DOHH2 (cell line): ENCODE results near the gene ANO9.
A peak's percentile ranks its signal among the peaks of the same experiment; 100 is the strongest.

ENCODE experiments used
- H3F3A ChIP-seq: fragments of 200-600 bp; sonication (generic), shearing (Covaris generic); 2 replicates; pipeline ENCODE4 v1.6.0; 2016; ENCODE audit warnings: antibody characterized with exemption, mild to moderate bottlenecking; ENCODE audit not compliant: control insufficient read depth, insufficient read depth
- H3K27ac ChIP-seq: fragments of 200-600 bp; sonication (generic); 2 replicates; pipeline ENCODE4 v1.5.1; 2014; ENCODE audit warnings: low read depth, mild to moderate bottlenecking, low read length, moderate library complexity
- H3K27me3 ChIP-seq: fragments of 200-600 bp; sonication (generic); 2 replicates; pipeline ENCODE4 v1.6.1; 2014; ENCODE audit warnings: mild to moderate bottlenecking, low read length, mixed read lengths; ENCODE audit not compliant: control insufficient read depth
- H3K36me3 ChIP-seq: fragments of 200-600 bp; sonication (generic); 2 replicates; pipeline ENCODE4 v1.6.1; 2014; ENCODE audit warnings: mild to moderate bottlenecking, low read length, moderate library complexity, mixed read lengths; ENCODE audit not compliant: control insufficient read depth
- H3K4me1 ChIP-seq: fragments of 200-600 bp; sonication (generic); 2 replicates; pipeline ENCODE4 v1.6.1; 2014; ENCODE audit warnings: mild to moderate bottlenecking, low read length, mixed read lengths; ENCODE audit not compliant: control insufficient read depth
- H3K4me2 ChIP-seq: fragments of 200-600 bp; sonication (generic); 2 replicates; pipeline ENCODE4 v1.6.0; 2014; ENCODE audit warnings: mild to moderate bottlenecking, low read length, moderate library complexity
- H3K4me3 ChIP-seq: fragments of 200-600 bp; sonication (generic); 2 replicates; pipeline ENCODE4 v1.5.1; 2014; ENCODE audit warnings: mild to moderate bottlenecking, low read length, mixed read lengths
- H3K79me2 ChIP-seq: fragments of 200-600 bp; sonication (generic); 2 replicates; pipeline ENCODE4 v1.6.1; 2014; ENCODE audit warnings: mild to moderate bottlenecking, low read length, mixed read lengths; ENCODE audit not compliant: control insufficient read depth
- H3K9me2 ChIP-seq: fragments of 200-600 bp; sonication (generic); replicated peaks from 2 replicates; pipeline ENCODE4 v1.6.1; 2014; ENCODE audit warnings: mild to moderate bottlenecking, low read length, mixed read lengths; ENCODE audit not compliant: control insufficient read depth
- H3K9me3 ChIP-seq: fragments of 200-600 bp; sonication (generic); 2 replicates; pipeline ENCODE4 v1.6.1; 2014; ENCODE audit warnings: antibody characterized with exemption, low read length, mixed read lengths; ENCODE audit not compliant: control insufficient read depth, insufficient read depth
- H4K20me1 ChIP-seq: fragments of 200-600 bp; sonication (generic); 2 replicates; pipeline ENCODE4 v1.6.0; 2014; ENCODE audit warnings: low read depth, mild to moderate bottlenecking, antibody characterized with exemption, low read length, moderate library complexity; ENCODE audit not compliant: control insufficient read depth, insufficient read depth
- EZH2phosphoT487 ChIP-seq: fragments of 200-600 bp; sonication (generic); IDR thresholded peaks from 2 replicates; pipeline ENCODE4 v1.6.1; 2017; ENCODE audit warnings: borderline replicate concordance, mild to moderate bottlenecking, antibody characterized with exemption, low read length, moderate library complexity, mixed read lengths
- TF ChIP-seq, protein P1 (sequence below): fragments of 200-600 bp; sonication (generic); IDR thresholded peaks from one replicate; pipeline ENCODE4 v1.5.1; 2014; ENCODE audit warnings: antibody characterized with exemption, mild to moderate bottlenecking, low read depth, low read length; ENCODE audit not compliant: poor library complexity, severe bottlenecking

The ANO9 gene

DNA sequence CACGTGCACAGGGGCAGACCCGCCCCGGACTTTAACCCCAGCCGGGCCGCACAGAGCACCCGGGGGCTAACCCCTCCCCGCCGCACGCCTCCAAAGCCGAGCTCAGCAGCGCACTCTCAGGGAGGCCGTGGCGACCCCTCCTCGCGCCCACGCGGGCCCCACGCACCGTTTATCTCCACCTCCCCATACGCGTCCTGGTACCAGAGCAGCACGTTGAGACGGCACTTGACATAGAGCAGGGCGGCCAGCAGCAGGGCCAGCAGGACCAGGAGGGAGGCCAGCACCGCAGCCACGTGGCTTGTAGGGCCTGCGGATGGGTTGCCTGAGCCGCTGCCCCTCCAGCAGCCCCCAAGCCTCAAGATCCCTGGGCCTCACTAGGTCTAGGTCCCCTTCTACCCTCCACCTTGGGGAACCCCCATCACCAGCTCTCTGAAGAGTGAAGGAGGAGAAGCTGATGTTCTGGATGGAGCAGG, 34.1 kb downstream of the ANO9 start:
- no peak for TF ChIP-seq EZH2phosphoT487
- TF ChIP-seq, protein P1, sequence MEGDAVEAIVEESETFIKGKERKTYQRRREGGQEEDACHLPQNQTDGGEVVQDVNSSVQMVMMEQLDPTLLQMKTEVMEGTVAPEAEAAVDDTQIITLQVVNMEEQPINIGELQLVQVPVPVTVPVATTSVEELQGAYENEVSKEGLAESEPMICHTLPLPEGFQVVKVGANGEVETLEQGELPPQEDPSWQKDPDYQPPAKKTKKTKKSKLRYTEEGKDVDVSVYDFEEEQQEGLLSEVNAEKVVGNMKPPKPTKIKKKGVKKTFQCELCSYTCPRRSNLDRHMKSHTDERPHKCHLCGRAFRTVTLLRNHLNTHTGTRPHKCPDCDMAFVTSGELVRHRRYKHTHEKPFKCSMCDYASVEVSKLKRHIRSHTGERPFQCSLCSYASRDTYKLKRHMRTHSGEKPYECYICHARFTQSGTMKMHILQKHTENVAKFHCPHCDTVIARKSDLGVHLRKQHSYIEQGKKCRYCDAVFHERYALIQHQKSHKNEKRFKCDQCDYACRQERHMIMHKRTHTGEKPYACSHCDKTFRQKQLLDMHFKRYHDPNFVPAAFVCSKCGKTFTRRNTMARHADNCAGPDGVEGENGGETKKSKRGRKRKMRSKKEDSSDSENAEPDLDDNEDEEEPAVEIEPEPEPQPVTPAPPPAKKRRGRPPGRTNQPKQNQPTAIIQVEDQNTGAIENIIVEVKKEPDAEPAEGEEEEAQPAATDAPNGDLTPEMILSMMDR: no peak
- no peaks in the 10 kb centered on the region for H3F3A ChIP-seq
- 0 out of 2 replicates have a peak overlapping the region, but pooled peaks have one; percentile 38 for H3K4me3 ChIP-seq
- H3K4me1 ChIP-seq: peaks cover 12% of the 10 kb centered on the region
- peak overlapping the region; percentile 44; the same call in 1 of the 2 replicates for H3K4me2 ChIP-seq
- H3K9me2 ChIP-seq: no peaks in the 10 kb centered on the region
- no peaks in the 10 kb centered on the region for H3K36me3 ChIP-seq
- no peak overlapping the region for H3K27ac ChIP-seq
- peaks cover 3% of the 10 kb centered on the region; the same call in 1 of the 2 replicates for H3K9me3 ChIP-seq
- H3K27me3 ChIP-seq: no peaks in the 10 kb centered on the region
- no peaks in the 10 kb centered on the region for H3K79me2 ChIP-seq
- no peaks in the 10 kb centered on the region for H4K20me1 ChIP-seq

- TF ChIP-seq, protein P1: peak; percentile 16
- TF ChIP-seq EZH2phosphoT487: no peak
- Histone ChIP-seq H3K79me2 (no peaks in the 10 kb centered on the region), H3K4me3 (peak overlapping the region; percentile 61), H3K9me2 (no peaks in the 10 kb centered on the region), H3F3A (no peaks in the 10 kb centered on the region), H3K27me3 (no peaks in the 10 kb centered on the region), H3K27ac (no peak overlapping the region), H3K9me3 (peaks cover 3% of the 10 kb centered on the region; the same call in 1 of the 2 replicates), H4K20me1 (no peaks in the 10 kb centered on the region), H3K4me1 (peaks cover 12% of the 10 kb centered on the region), H3K4me2 (peak overlapping the region; percentile 65), H3K36me3 (no peaks in the 10 kb centered on the region)
Observed at GRCh38 chr11:406796-407650, 34.8 kb downstream of the ANO9 start.

- H3K4me2 ChIP-seq: peak overlapping the region; percentile 65
- H3K36me3 ChIP-seq: no peaks in the 10 kb centered on the region
- H3K4me3 ChIP-seq: peak overlapping the region; percentile 61
- H3K27me3 ChIP-seq: no peaks in the 10 kb centered on the region
- H3K9me2 ChIP-seq: no peaks in the 10 kb centered on the region
- no peaks in the 10 kb centered on the region for H3K79me2 ChIP-seq
- TF ChIP-seq EZH2phosphoT487: no peak
- TF ChIP-seq, protein P1: no peak
- peaks cover 12% of the 10 kb centered on the region for H3K4me1 ChIP-seq
- peaks cover 3% of the 10 kb centered on the region; the same call in 1 of the 2 replicates for H3K9me3 ChIP-seq
- H3F3A ChIP-seq: no peaks in the 10 kb centered on the region
- no peaks in the 10 kb centered on the region for H4K20me1 ChIP-seq
- no peak overlapping the region for H3K27ac ChIP-seq
Observed at GRCh38 chr11:405954-406795, 35.6 kb downstream of the ANO9 start.
